GM19324 (cell line): ENCODE measurements around the gene ITGA4.

Experiments
- ATAC-seq: cut with Tn5 transposase; IDR thresholded peaks from one replicate; pipeline ENCODE4 v1.9.1; 2021; ENCODE audit warnings: mild to moderate bottlenecking, moderate library complexity; ENCODE audit not compliant: unreplicated experiment, low FRiP score

ITGA4 gene

DNA sequence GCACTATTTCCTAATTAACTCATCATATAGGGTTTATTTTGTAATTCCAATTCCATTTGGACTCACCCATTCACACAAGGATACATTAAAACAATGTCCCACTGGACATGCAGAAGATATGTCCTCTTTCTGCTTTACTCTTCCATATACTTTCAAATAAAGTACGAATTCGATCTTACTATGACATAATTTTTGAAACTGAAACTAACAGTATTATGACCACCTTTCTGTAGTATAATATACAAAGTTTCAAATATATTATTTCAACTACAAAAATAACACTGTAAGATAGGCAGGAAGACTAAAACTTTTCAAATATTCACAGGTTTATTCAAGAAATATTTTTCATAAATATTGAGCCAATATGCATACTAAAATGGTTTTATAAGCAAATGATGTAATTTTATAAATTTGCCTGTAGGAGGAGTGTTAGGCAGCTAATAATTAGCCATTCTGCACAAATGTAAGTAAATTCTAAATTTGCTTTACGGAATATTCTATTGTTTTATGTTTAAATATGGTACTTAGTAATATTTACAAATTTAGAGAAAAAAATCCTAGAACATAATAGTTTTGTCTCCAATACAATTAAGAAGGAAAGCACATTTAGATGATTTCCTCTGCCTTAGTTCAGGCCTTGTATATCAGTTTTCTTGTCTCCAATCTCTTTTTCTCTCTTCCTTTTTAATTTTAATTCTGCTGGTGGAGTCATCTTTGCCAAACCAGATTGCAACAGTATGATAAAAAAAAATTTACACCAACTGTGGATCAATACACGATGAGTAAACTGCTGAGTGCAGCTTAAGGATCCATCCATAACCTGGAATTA lies 113.9 kb downstream of the ITGA4 start:
- ATAC-seq = no peak

DNA sequence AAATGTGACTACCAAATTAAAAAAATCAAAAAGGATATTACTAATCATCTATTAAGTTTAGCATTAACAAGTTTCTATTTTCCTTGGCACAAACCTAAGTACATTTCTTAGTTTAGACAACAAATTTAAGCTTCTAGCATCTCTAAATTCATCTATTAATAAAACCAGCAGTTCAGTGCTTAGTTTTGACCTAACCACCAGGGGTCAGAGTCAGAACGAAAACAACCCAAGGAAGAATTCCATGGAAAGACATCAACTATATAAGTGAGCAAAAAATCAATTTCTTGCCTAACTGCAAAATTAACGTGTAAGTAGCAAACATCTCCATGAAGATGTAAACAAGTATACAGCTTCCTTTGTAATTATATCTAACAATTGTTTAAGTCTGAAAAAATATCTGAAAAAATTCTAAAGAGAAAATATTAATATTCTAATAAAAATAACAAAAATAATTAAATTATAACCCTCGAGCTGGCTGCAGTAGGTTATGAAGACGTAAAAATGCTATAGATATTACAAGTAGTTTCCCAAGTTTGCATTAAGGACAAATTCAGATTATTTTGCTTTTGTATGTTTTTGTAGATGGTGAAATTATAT lies 116.1 kb downstream of the ITGA4 start:
- no peak for ATAC-seq

- no peak for ATAC-seq
Observed at GRCh38 chr2:181574321-181574720, 117.1 kb downstream of the ITGA4 start.

GRCh38 chr2:181575024-181575649 lies 118.0 kb downstream of the ITGA4 start:
- no peak for ATAC-seq

GRCh38 chr2:181575650-181576025 lies 118.5 kb downstream of the ITGA4 start:
- no peak for ATAC-seq

GRCh38 chr2:181576431-181576830 lies 119.2 kb downstream of the ITGA4 start:
- no peak for ATAC-seq

DNA sequence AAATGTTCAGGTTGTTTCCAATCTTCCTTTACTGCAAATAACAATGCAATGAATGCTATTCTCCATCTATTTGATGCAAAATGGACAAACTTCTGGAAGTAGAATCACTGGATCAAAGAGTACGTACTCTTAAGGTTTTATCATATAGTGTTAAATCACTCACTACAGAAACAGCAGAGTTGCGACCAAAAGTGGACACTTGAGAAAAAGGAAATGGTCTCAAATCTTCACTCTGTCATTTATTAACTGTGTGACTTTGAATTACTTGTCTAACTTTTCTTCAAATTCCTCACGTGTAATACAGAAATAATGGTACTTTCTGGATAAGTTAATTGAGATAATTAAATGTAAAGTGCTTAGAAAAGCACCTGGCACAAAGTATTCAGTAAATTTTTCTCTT lies 121.6 kb downstream of the ITGA4 start:
- no peak for ATAC-seq

DNA sequence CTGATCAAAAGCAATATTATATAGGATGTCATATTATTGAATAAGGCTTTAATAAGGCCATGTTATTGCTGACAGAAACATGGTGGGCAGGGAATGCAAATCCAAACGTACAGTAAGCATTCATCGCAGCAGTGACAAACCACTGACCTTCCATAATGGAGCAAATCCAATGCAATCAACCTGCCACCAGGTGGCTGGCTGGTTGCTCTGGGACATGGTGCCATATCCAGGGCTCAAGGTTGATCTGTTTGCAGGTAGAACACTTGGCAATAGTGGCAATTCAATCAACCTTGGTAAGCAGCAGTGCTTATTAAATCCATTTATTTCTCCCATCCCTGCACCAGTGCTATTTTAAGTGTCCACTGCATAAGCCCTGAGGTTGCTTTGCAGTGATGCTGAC lies 124.3 kb downstream of the ITGA4 start:
- no peak for ATAC-seq

GRCh38 chr2:181585732-181586131 lies 128.5 kb downstream of the ITGA4 start:
- ATAC-seq = no peak
